Skin of body (tissue), 2 donors: ENCODE measurements around the gene NDFIP1. TPM values are rescaled to one million over a fixed set of nuclear protein-coding genes. Genes with fewer than 3 reads are reported as not detected.

ENCODE experiments used
- DNase-seq: peaks from one replicate; lab custom pipeline; 2025; lab: John Stamatoyannopoulos, UW
- total RNA-seq: library from RNA; depleted of rRNA; stranded (reverse); fragments of >200 nt; gene quantifications from one replicate; pipeline ENCODE4 v1.2.3, GENCODE V29; 2014

NDFIP1 gene
- total RNA-seq, 1 donor from 2014 or later, result 104 TPM

DNA sequence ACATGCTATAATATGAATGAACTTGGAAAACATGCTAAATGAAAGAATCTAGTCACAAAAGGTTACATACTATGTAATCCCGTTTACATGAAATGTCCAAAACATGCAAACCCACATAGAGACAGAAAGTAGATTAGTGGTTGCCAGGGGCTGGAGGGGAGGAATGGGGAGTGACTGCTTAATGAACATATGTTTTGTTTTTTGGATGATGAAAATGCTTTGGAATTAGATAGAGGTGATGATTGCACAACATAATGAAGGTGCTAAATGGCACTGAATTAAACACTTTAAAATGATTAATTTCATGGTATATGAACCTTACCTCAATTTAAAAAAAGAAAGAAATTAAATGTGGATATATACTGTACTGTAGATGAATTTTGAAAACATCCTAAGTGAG is 17.6 kb upstream of the NDFIP1 start:
- DNase-seq, result no peak

DNA sequence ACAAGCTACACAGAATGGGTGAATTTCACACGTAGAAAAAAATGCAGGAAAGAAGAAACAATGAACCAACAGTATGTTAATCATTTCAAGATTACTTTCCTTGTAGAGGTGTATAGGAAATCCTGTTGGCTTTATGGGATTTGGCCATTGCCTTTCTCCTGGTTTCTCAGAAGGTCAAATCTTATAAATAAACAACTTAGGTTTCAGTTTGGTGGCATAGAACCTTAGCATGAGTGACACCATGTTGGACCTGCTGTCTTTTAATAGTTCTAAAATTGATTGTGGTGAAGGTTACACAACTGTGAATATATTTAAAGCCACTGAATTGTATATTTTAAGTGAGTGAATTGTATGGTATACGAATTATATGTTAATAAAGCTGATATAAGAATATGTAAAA is 16.7 kb upstream of the NDFIP1 start:
- no peak for DNase-seq

DNA sequence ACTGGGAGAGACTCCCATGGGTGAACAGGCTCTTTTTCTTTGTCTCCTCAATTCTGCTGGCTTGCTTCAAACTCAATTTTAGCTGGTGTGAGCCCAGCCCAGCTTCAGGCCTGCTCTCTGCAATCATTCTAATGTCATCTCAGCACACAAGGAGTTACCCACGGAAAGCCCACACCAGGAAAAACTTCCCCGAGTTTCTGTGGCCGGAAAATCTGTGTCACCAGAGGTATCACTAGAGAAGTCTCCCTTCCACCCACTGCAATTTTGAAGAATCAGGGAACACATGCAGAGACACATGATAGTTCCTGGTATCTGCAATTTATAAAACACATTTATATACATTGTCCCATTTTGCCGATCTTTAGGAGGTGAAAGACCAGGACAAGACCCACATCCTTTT is 13.5 kb upstream of the NDFIP1 start:
- DNase-seq, result no peak

DNA sequence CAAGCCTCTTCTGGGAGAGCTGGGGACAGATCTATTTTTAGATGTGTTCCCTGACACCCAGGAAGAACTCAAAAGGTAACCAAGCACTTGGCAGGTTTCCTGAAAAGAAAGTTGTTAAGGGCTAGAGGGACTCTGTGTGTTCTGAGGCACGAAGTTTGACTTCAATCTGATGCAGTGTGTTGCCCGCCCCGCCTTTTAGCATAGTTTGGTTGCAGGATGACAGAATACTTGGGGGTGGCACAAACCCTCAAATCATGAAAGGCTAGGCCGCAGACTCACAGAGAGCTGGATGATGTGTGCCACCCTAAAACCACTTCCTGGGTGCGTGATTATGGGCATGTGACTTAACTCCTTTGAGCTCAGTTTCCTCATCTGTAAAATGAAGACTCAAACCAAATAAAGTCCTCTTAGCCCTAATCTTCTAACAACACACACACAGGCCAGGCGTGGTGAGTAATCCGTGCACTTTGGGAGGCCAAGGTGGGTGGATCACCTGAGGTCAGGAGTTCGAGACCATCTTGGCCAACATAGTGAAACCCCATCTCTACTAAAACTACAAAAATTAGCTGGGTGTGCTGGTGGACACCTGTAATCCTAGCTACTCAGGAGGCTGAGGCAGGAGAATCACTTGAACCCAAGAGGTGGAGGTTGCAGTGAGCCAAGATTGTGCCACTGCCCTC is 12.8 kb upstream of the NDFIP1 start:
- no peak for DNase-seq

DNA sequence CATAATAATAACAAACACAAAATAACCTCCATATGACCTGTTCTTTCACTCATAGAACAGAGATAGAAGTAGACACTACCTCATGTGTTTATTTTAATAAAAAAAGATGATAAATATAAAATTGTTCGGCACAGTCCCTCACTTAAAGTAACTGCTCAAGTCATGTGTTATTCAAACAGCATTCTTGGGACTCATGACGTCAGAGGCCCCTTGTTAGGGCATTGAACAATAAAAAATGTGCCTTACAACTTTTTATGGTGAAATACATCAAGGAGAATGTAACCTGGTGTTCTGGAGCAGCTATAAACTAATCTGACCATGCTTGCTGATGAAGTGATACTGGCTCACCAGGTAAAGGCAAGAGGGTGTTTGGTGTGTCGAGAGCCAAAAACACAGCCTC is 12.2 kb upstream of the NDFIP1 start:
- no peak for DNase-seq

DNA sequence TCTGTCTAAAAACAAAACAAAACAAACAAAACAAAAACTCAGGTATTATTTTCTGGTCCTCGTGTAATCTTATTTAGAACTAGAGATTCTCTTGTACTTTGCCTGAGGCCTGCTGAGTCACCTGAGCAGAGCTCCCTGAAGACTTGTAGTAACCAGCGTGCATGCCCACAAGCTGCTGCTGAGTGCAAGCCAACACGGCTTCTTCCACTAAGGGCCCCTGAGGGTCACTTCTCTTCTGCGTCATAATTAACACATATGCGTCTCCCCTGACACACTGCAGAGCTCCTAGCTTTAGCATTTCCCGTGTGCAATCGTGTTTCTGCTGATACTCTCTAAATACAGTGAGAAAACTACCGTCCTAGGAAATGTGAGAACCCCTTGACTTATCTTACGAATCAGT is 10.9 kb upstream of the NDFIP1 start:
- no peak for DNase-seq

DNA sequence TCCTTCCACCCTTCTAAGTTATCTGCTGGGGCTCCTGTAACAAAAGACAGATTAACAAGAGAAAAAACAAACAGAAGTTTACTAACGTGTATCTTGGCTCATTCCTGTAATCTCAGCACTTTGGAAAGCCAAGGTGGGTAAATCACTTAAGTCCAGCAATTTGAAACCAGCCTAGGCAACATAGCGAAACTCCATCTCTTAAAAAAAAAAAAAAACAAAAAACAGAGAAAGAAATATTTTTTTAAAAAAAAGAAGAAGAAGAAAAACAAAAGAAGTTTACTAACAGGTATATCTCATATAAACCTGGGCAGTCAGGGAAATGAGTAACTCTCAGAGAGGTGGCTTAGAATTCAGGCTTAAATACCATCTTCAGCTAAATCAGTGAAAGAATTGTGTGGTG is 10.3 kb upstream of the NDFIP1 start:
- DNase-seq, result no peak

DNA sequence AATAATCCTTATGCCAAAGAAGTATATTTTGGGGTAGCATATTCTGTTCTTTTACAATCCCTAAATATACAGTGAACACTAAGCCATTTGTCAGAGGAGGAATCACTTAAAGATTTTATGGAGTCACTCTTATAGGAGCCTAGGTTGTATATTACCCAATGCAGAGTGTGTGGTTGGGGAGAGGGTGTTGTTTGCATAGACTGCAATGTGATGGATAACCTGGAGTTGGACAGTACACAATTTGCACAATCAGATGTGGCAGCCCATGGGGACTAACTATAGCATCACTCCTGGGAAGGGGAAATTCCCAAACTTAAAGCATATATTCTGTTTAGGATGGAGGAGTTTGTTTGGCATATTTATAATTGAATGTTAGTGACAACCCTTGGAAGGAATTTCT is 9.6 kb upstream of the NDFIP1 start:
- no peak for DNase-seq

DNA sequence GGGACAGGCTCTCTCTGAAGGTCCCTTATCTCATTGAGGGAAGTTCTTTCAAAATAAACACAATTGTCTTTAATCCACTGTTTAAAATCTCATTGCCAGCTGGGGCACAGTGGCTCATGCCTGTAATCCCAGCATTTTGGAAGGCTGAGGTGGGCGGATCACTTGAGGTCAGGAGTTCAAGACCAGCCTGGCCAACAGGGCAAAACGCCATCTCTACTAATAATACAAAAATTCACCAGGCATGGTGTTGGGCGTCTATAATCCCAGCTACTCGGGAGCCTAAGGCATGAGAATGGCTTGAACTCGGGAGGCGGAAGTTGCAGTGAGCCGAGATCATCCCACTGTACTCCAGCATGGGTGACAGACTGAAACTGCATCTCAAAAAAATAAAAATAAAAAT is 8.3 kb upstream of the NDFIP1 start:
- DNase-seq, result no peak

DNA sequence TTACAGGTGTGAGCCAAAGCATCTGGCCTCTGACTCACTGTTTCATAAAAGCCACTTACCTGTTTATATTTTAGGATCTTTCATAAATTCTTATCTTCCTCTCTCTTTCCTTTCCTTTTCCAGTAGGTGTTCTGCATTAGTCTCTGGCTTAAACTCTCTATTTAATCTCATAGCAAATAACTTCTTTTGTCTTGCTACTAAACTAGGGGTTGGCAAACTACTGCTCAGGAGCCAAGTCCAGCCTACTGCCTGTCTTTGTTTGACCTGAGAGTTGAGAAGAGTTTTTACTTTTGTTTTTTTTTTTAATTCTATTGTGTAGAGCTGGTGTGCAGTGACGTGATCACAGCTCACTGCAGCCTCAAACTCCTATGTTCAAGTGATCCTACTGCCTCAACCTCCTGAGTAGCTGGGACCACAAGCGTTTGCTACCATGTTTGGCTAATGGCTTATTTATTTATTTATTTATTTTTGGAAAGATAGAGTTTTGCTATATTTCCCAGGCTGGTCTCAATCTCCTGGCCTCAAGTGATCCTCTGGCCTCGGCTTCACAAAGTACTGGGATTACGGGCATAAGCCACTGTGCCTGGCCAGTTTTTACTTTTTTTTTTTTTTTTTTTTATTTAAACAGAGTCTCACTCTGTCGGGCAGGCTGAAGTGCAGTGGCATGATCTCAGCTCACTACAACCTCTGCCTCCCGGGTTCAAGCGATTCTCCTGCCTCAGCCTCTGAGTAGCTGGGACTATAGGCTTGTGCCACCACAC is 5.4 kb upstream of the NDFIP1 start:
- no peak for DNase-seq

DNA sequence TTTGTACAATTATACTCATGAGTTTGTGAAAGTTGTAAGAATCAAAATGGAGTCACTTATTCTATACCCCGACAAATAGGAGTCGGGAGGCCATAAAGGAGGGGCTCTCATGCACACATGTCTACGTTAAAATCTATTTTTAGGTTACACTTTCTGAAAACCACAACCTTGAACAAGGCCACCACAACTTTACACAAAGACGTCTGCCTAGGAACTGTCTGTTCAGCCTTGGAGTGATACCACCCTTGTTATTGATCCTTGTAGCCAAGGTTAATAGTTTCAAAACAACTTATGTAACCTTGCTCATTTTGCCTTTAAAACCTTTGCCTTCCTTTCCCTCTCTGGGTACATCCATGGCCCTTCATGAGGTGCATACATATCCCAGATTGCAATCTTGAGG is 4.1 kb upstream of the NDFIP1 start:
- no peak for DNase-seq

DNA sequence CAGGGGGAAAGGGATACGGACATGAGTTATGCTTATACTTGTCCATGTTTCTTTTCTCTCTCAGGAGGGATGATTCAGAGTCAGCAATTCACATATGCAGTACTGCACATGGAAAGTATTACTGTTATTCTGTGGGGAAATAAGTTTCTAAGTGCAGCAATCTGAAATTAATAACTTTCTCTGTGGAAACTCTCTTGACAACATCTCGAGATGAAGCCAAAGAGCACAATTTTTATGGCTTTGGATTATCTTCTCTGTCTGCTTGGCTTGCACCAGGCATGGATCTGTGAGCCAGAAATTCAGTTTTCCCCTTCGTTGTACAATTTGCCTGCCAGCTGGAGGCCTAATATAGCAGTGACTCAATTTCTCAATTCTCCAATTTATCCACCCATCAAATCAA is 2.5 kb upstream of the NDFIP1 start:
- peak; percentile 98 for DNase-seq

DNA sequence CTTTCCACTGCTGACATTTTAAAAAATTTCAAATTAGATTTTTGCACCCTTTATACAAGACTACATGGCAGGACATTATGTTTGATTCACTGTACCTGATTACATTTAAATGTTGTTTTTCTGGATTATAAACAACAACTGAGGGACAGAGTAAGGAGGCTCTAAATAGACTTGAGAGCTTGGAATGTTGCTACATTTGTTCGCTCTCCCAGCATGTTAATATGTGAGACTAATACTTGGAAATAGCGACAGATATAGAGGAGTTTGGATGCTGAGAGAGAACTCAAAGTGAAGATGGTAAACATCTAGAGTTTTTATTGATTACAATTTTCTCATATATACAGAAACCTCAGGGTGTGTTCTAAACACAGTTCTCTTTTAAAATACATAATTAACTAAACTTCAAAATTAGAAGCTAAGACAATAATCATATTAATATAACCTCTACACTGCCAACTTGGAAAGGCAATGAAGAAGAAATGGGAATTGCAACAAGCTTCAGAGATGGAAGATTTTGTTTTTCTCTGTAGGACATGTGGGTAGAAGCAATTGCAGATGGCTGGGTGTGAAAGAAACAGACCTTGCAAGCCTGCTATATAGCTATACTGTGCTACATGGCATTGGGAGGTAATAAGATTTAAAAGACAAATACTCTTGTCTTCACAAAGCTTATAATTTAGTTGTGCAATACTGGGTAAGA is 1.4 kb upstream of the NDFIP1 start:
- no peak for DNase-seq

DNA sequence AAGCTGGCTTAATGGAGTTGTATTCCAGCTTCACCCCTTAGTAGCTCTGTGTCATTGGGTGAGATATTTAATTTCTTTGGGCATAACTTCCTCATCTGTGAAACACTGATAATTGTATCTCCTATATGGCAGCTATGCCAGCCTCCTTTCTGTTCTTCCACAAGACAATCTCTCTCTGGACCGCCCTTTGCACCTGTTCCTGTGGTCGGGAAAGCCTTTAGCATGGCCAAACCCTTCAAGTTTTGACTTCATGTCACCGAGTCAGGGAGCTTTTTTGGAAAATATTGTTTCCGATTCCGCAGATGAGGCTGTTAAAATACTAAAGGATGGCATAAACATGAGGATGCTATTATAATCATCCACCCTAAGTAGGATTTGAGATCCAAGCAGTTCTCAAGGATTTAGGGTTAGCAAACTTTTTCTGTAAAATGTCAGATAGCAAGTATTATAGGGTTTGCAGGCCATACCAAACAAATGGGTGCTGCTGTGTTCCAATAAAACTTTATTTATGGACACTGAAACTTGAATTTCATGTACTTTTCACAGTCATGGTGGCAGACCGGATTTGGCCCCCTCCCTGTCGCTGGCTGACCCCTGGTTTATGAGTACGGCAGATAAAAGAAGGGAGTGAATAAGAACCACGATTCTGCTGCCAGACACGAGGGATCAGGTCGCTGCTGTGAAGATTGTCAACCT is 695 bp upstream of the NDFIP1 start:
- DNase-seq, result no peak

DNA sequence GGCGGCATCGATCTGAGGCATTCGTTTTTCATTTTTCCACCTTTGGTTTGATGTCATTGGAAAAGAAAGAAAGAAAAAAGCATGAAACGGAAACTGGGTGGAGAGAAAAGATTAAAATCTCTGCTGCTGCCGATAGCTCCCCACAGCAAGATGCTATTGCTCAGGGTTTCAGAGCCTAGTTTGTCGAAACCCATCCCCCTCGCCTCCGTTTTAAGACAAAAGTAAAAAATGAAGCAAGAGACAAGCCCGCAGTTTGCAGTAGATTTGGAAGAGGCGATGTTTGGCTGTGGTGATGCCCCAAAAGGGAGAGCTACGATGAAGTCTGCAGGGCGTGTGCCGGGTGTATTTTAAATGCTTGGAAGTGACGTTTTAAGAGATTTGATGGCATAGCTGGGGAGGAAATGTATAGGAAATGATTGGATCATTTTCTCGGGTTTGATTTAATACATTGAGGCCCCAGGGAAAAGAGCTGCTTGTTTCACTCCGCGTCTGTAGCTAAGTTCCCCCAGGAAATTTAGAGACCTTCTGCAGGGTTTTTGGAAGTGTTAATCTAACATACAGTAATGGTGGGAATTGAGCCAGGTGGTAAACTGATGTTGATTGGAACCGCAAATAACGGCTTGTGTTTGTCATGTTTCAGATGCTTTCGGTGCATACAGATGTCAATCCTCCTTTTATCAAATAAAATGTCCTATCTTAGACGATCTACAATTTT is 909 bp downstream of the NDFIP1 start:
- peak; percentile 58 for DNase-seq

DNA sequence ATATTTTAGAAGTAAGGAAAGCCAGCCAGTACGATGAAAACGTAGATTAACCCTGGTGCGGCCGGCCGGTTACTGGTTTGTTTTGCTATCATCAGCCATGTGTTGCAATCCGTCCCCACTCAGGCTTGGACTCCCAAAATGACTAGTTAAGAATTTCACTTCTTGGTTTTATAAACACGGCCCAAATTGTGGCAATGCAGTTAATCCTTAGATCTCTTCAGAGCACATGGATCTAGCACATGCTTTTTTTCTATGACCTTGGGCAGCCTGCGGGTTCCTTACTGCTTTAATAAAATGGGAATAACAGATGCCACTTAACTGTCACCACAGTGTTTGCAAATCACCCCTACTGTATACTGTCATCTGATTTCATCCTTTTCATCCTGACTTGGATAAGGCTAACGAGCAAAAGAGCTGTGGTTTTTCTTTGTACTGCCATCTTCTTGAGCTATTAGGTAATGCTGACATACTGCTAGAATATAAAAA is 1.5 kb downstream of the NDFIP1 start:
- DNase-seq, result peak; percentile 59

DNA sequence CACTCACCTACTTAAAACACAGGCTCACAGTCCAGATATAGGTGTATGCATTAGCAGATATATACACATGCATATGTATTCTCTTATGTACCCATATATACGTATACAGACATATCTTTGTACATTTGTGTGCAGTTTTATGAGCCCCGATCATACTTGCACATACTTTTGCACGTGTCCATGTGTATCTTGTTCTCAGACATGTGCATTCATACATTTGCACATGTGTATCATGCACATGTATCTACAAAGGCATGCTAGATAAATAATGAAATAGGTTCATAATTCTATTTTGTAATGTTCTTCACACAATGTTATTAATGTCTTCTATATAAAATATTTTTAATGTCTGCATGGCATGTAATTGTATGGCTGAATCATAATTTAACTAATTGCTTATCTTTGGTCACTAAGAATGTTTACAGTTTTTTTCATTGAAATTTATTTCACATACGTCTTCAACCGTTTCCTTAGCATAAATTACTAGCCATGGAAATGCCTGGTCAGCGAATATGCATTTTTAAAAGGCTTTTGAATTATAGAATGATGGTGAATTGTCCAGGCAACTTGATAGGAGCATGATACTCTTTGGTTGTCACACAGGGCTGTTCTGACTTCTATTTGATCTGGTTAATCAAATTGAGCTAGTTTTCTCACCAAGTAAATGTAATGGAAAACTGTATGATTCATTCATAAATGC is 2.6 kb downstream of the NDFIP1 start:
- no peak for DNase-seq

DNA sequence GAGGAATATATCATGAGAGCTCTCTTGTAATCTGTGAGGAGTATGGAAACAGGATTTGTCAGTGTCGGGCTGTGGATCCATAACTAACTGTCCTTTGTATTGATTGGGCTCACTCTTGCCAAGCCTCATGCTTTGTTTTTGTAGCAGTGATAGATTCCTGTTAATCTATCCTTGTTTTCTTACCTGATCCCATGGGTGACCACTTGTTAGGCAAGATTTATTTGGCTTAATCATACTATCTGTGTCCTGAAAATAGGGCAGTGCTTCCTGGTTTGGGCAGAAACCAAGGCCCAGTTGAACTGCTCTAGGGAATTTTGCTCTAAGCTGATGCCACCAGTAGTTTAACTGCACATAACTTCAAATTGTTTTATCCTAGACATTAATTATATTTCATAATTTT is 6.1 kb downstream of the NDFIP1 start:
- no peak for DNase-seq

DNA sequence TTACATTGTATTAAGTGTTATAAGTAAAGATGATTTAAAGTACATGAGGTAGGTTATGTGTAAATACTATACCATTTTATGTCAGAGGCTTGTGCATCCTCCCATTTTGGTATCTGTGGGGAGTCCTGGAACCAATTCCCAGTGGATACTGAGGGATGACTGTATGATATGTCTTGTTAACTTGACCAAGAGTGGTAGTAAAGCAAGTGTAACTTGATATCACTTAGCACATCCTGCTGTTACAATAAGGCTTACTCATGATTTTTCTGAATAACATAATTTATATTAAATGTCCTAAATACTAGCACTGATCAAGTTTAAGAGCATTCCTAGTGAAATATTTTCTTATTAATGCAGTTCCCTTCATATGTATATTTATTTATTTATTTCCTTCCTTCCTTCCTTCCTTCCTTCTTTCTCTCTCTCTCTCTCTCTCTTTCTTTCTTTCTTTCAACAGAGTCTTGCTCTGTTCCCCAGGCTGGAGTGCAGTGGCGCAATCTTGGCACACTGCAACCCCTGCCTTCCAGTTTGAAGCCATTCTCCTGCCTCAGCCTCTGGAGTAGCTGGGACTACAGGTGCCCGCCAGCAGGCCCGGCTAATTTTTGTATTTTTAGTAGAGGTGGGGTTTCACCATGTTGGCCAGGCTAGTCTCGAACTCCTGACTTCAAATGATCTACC is 7.5 kb downstream of the NDFIP1 start:
- DNase-seq, result no peak

DNA sequence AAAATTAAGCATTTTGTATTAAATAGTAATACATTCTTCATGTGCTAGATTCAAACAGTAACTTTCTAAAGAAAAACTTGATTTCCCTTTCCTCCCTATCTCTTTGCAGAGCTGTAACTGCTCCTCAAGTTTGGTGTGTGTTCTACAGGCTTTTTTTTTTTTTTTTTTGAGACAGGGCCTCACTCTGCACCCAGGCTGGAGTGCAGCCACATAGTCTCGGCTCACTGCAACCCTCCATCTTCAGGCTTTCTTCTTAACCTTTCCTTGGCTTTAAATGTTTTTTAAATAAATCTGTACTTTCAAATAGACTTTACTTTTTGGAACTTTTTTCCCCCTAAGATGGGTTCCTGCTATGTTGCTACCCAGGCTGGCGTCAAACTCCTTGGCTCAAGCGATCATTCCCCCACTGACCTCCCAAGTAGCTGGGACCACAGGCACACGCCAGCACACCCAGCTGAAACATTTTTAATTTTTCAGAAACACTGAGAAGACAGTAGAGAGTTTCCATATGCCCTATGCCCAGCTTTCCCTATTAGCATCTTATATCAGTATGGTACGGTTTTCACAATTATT is 9.1 kb downstream of the NDFIP1 start:
- DNase-seq, result no peak
